Measurements from ENCODE around the gene UBD.

The UBD gene

GRCh38 chr6:29561091-29561490, 1.6 kb upstream of the UBD start:
- TF ChIP-seq REST (IDR thresholded peaks at IDR 0.05; ENCODE audit: insufficient replicate concordance, low read depth) (no peak), POLR2AphosphoS5 (IDR thresholded peaks at IDR 0.05; ENCODE audit: low read depth) (no peak), GABPA (IDR thresholded peaks at IDR 0.05; ENCODE audit: low read depth) (no peak), SPI1 (IDR thresholded peaks at IDR 0.05; ENCODE audit: borderline replicate concordance, low read depth) (no peak)
- TF ChIP-seq, protein P1, sequence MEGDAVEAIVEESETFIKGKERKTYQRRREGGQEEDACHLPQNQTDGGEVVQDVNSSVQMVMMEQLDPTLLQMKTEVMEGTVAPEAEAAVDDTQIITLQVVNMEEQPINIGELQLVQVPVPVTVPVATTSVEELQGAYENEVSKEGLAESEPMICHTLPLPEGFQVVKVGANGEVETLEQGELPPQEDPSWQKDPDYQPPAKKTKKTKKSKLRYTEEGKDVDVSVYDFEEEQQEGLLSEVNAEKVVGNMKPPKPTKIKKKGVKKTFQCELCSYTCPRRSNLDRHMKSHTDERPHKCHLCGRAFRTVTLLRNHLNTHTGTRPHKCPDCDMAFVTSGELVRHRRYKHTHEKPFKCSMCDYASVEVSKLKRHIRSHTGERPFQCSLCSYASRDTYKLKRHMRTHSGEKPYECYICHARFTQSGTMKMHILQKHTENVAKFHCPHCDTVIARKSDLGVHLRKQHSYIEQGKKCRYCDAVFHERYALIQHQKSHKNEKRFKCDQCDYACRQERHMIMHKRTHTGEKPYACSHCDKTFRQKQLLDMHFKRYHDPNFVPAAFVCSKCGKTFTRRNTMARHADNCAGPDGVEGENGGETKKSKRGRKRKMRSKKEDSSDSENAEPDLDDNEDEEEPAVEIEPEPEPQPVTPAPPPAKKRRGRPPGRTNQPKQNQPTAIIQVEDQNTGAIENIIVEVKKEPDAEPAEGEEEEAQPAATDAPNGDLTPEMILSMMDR (IDR thresholded peaks at IDR 0.05; ENCODE audit: insufficient read depth, low read length) = no peak
- DNase-seq (ENCODE audit: low read depth in 1 of 2, low spot score in 1 of 2) = no peak
- no peak overlapping the region for H3K4me3 ChIP-seq (replicated peaks; ENCODE audit: insufficient read depth, low read length)
- H3K27me3 ChIP-seq (ENCODE audit: insufficient read depth, poor library complexity, severe bottlenecking) = no peaks in the 10 kb centered on the region
- no peak overlapping the region for H3K27ac ChIP-seq (replicated peaks)

DNA sequence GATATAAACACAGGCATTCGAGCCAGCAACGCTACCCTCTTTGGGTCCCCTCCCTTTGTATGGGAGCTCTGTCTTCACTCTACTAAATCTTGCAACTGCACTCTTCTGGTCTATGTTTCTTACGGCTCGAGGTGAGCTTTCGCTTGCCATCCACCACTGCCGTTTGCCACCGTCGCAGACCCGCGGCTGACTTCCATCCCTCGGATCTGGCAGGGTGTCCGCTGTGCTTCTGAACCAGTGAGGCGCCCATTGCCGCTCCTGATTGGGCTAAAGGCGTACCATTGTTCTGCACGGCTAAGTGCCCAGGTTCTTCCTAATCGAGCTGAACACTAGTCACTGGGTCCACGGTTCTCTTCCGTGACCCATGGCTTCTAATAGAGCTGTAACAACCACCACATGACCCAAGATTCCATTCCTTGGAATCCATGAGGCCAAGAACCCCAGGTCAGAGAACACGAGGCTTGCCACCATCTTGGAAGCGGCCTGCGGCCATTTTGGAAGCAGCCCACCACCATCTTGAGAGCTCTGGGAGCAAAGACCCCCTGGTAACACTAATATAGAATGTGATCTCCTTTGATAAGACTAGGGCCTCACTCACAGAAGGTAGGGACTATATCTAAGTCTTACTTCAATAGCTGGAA, 973 bp downstream of the UBD start:
- DNase-seq (ENCODE audit: low read depth in 1 of 2, low spot score in 1 of 2) = no peak
- Histone ChIP-seq H3K4me3 (replicated peaks; ENCODE audit: insufficient read depth, low read length) (no peak overlapping the region), H3K27ac (replicated peaks) (no peak overlapping the region), H3K27me3 (ENCODE audit: insufficient read depth, poor library complexity, severe bottlenecking) (peaks cover 19% of the 10 kb centered on the region)
- no peak for TF ChIP-seq REST (IDR thresholded peaks at IDR 0.05; ENCODE audit: insufficient replicate concordance, low read depth)
- no peak for TF ChIP-seq POLR2AphosphoS5 (IDR thresholded peaks at IDR 0.05; ENCODE audit: low read depth)
- TF ChIP-seq SPI1 (IDR thresholded peaks at IDR 0.05; ENCODE audit: borderline replicate concordance, low read depth) = no peak
- no peak for TF ChIP-seq GABPA (IDR thresholded peaks at IDR 0.05; ENCODE audit: low read depth)
- TF ChIP-seq, protein P1 (IDR thresholded peaks at IDR 0.05; ENCODE audit: insufficient read depth, low read length) = no peak

- DNase-seq (ENCODE audit: low read depth in 1 of 2, low spot score in 1 of 2) = no peak
- H3K4me3 ChIP-seq (replicated peaks; ENCODE audit: insufficient read depth, low read length) = no peak overlapping the region
- TF ChIP-seq SPI1 (IDR thresholded peaks at IDR 0.05; ENCODE audit: borderline replicate concordance, low read depth) (no peak), GABPA (IDR thresholded peaks at IDR 0.05; ENCODE audit: low read depth) (no peak), REST (IDR thresholded peaks at IDR 0.05; ENCODE audit: insufficient replicate concordance, low read depth) (no peak), POLR2AphosphoS5 (IDR thresholded peaks at IDR 0.05; ENCODE audit: low read depth) (no peak)
- TF ChIP-seq, protein P1 (IDR thresholded peaks at IDR 0.05; ENCODE audit: insufficient read depth, low read length) = no peak
- H3K27ac ChIP-seq (replicated peaks) = no peak overlapping the region
- H3K27me3 ChIP-seq (ENCODE audit: insufficient read depth, poor library complexity, severe bottlenecking) = peaks cover 29% of the 10 kb centered on the region
Measured at GRCh38 chr6:29557320-29557719, 2.2 kb downstream of the UBD start.
